ENCODE data around the gene NOCT. TPM values are rescaled to one million over a fixed set of nuclear protein-coding genes. Genes with fewer than 3 reads are reported as not detected.

NOCT gene
- total and polyA plus RNA-seq, 2 of the 8 experiments (the other 6 are each of a cell fraction or from before 2014, with no cell fraction given), result 10.4 to 45.5 TPM

DNA sequence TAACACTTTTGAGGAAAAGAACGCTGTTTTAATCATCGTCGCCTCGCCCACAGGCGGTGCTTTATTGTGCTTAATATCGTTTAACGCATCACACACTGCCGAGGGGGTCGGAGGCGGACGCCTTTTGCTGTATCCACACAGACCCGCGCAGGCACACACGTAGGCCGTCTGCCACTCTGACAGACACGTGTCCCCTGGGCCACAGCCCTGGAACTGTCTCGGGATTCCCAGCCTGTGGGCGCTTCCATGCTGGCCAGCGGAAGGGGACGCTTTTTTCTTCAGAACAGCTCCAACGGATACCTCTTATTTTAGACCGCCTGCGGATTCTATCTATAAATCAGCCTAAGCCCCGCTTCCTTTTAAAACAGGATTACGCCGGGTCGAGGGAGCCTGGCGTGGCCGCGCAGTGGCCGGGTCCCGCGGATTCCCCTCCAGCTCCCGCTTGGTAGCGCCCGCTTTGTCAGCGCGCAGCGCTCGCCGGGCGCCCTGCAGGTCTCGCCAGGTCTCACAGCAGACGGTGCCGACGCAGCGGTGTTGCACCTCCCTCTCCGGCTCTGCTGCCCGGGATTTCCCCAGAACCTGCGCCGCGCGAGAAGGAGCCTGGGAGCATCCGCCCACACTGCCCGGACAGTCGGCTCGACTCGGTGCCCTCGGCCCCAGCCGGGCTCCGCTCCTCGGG lies at the start of gene NOCT (continued):
- TF ChIP-seq BACH1 (IDR thresholded peaks at IDR 0.05; ENCODE audit: low read length) (no peak), SIRT6 (IDR thresholded peaks at IDR 0.05; ENCODE audit: low read length) (no peak), SIN3A (conservative IDR thresholded peaks at IDR 0.05 in 1 of 2, IDR thresholded peaks at IDR 0.05 in 1 of 2; ENCODE audit: low read depth in 1 of 2, low read length in 2 of 2) (peak in 1 of 2 experiments; percentile 86; a peak in 2 of 4 replicates), PHF8 (conservative IDR thresholded peaks at IDR 0.05; ENCODE audit: low read depth, low read length) (peak; percentile 63), CHD7 (IDR thresholded peaks at IDR 0.05; ENCODE audit: insufficient replicate concordance, low read length) (no peak), BCL11A (IDR thresholded peaks at IDR 0.05; ENCODE audit: low read depth in 2 of 2, low read length in 2 of 2) (no peak), RNF2 (IDR thresholded peaks at IDR 0.05; ENCODE audit: borderline replicate concordance, low read depth, low read length, missing control alignments, poor library complexity, severe bottlenecking) (no peak)

Data from H1 (cell line).